Right lobe of liver (tissue), 6 donors: Measurements from ENCODE around the gene TMEM256. TPM values are rescaled to one million over a fixed set of nuclear protein-coding genes. Genes with fewer than 3 reads are reported as not detected.

Experiments
- ATAC-seq, 4 donors: fragments of 200-7000 bp; cut with Tn5 transposase; one replicate each; pipeline ENCODE4 v1.9.1; 2020; ENCODE audit warnings: mild to moderate bottlenecking in 4 of 4, moderate library complexity in 4 of 4
- DNase-seq, 3 donors: peaks; one replicate each; pipeline ENCODE4 v3.0.0-alpha.2; 2020
- H3K27ac ChIP-seq, 3 donors: fragments of 200-600 bp; one replicate each; pipeline ENCODE4 v1.8.0; 2022
- H3K27me3 ChIP-seq, 2 donors: fragments of 200-600 bp; one replicate each; pipeline ENCODE4 v1.8.0; 2022
- H3K36me3 ChIP-seq, 4 donors: fragments of 200-600 bp; sonication (generic) in 1 of 4; one replicate each; pipeline versions ENCODE4 v1.5.1 to v1.8.0; 2017 to 2022; ENCODE audit warnings: control low read depth in 1 of 4
- H3K4me1 ChIP-seq, 4 donors: fragments of 200-600 bp; sonication (generic) in 1 of 4; one replicate each; pipeline versions ENCODE4 v1.5.1 to v1.8.0; 2017 to 2022; ENCODE audit warnings: control low read depth in 1 of 4
- H3K4me3 ChIP-seq, 3 donors: fragments of 200-600 bp; one replicate each; pipeline ENCODE4 v1.8.0; 2022
- H3K9me3 ChIP-seq, 4 donors: fragments of 200-600 bp; sonication (generic) in 1 of 4; one replicate each; pipeline versions ENCODE4 v1.5.1 to v1.8.0; 2017 to 2022; ENCODE audit warnings: control low read depth in 1 of 4
- POLR2A ChIP-seq: fragments of 450-650 bp; IDR thresholded peaks from one replicate; pipeline ENCODE4 v1.6.1; 2017; ENCODE audit warnings: antibody characterized with exemption, mild to moderate bottlenecking
- WGBS: methylation state at CpG from one replicate; pipeline ENCODE4 v1.1.6; 2018; ENCODE audit warnings: low coverage, low lambda C conversion rate; ENCODE audit not compliant: insufficient coverage; ENCODE audit errors: missing lambda C conversion rate; 5-methylcytosine and 5-hydroxymethylcytosine counted together
- intact Hi-C, 2 donors: fragments of 100-400 bp; cut with DNase I; formaldehyde crosslinking; loops; one replicate each; pipeline versions ENCODE4 v1.11.2 to v1.14.1; 2022
- total RNA-seq, 6 experiments: library from RNA; depleted of rRNA in 2 of 6; stranded (reverse); fragments of >200 nt in 2 of 6; fragmentation: NEBNext Ultra II Directional in 3 of 6; extraction: Animal tissue kit (Norgen Biotek cat#: 25700) in 3 of 6; gene quantifications; one replicate each; pipeline versions ENCODE4 v1.1.0 to v1.2.4, GENCODE V29; 2016 to 2023
- TF ChIP-seq, protein P1 (sequence below), 4 donors: fragments of 200-600 bp in 3 of 4; fragments of 450-650 bp in 1 of 4; IDR thresholded peaks; one replicate each; pipeline versions ENCODE4 v1.5.1 to v1.8.0; 2016 to 2022; ENCODE audit warnings: antibody characterized with exemption in 4 of 4, mild to moderate bottlenecking in 2 of 4
- donor health status: DM: no; HTN: yes; CAD: no.
- donor health status: DM: no; HTN: no; CAD: no.
- donor health status: DM: no; HTN: no; CAD: no.
- donor health status: DM: no; HTN: yes; CAD: no.
- donor health status: DM: no; HTN: yes; CAD: no.

TMEM256 gene
- total RNA-seq, 6 experiments from 2014 or later: 56.4 to 95.4 (median 68.9) TPM

DNA sequence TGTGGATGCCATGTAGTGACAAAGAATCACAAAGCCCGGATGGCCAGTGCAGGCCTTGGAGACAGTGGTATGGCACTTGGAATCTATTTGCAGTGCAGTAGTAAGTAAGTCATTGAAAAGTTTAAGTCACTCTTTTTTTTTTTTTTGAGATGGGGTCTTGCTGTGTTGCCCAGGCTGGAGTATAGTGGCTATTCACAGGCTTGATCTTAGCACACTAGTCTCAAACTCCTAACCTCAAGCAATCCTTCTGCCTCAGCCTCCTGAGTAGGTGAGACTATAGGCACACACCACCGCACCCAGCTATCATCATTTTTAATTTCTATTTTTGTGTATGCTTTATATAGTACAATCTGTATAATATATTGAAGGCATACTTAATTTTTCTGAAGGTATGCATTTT, 5.3 kb downstream of the TMEM256 start:
- intact Hi-C loops: no loop called here
- Histone ChIP-seq H3K27ac (no peak overlapping the region), H3K4me3 (no peak overlapping the region), H3K9me3 (no peaks in the 10 kb centered on the region), H3K27me3 (no peaks in the 10 kb centered on the region), H3K4me1 (peaks cover 0 to 16% (median 3%) of the 10 kb centered on the region in 4 donors), H3K36me3 (no peaks in the 10 kb centered on the region)
- no peak for TF ChIP-seq POLR2A
- TF ChIP-seq, protein P1, sequence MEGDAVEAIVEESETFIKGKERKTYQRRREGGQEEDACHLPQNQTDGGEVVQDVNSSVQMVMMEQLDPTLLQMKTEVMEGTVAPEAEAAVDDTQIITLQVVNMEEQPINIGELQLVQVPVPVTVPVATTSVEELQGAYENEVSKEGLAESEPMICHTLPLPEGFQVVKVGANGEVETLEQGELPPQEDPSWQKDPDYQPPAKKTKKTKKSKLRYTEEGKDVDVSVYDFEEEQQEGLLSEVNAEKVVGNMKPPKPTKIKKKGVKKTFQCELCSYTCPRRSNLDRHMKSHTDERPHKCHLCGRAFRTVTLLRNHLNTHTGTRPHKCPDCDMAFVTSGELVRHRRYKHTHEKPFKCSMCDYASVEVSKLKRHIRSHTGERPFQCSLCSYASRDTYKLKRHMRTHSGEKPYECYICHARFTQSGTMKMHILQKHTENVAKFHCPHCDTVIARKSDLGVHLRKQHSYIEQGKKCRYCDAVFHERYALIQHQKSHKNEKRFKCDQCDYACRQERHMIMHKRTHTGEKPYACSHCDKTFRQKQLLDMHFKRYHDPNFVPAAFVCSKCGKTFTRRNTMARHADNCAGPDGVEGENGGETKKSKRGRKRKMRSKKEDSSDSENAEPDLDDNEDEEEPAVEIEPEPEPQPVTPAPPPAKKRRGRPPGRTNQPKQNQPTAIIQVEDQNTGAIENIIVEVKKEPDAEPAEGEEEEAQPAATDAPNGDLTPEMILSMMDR (IDR thresholded peaks at IDR 0.05): no peak
- ATAC-seq (no peak), DNase-seq (no peak)
- 74% methylated on average over 2 of the region's 2 CpGs for WGBS

DNA sequence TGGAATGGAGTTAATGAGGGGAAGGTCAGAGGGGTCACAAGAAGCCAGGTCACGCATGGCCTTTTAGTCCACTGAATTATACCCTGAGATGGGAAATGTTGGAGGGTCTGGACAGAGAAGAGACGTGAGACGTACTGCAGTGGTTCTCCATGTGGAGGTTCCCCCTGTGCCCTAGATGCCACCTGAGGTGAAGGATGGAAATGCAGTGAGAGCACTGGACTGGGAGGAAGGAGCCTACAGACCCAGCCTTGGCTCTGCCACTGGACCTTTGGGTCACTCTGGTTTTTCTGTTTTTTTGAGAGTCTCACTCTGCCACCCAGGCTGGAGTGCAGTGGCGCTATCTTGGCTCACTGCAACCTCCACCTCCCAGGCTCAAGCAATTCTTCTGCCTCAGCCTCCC, 7.8 kb downstream of the TMEM256 start:
- Histone ChIP-seq H3K4me3 (no peak overlapping the region), H3K9me3 (no peaks in the 10 kb centered on the region), H3K27ac (no peak overlapping the region), H3K4me1 (peaks cover 0 to 6% (median 0%) of the 10 kb centered on the region in 4 donors), H3K36me3 (no peaks in the 10 kb centered on the region), H3K27me3 (no peaks in the 10 kb centered on the region)
- ATAC-seq (no peak), DNase-seq (peak in 1 of 3 donors; percentile 14)
- intact Hi-C loops: no loop called here
- TF ChIP-seq, protein P1 (IDR thresholded peaks at IDR 0.05): no peak
- no peak for TF ChIP-seq POLR2A
- WGBS: 100% methylated on average over 1 of the region's 4 CpGs

DNA sequence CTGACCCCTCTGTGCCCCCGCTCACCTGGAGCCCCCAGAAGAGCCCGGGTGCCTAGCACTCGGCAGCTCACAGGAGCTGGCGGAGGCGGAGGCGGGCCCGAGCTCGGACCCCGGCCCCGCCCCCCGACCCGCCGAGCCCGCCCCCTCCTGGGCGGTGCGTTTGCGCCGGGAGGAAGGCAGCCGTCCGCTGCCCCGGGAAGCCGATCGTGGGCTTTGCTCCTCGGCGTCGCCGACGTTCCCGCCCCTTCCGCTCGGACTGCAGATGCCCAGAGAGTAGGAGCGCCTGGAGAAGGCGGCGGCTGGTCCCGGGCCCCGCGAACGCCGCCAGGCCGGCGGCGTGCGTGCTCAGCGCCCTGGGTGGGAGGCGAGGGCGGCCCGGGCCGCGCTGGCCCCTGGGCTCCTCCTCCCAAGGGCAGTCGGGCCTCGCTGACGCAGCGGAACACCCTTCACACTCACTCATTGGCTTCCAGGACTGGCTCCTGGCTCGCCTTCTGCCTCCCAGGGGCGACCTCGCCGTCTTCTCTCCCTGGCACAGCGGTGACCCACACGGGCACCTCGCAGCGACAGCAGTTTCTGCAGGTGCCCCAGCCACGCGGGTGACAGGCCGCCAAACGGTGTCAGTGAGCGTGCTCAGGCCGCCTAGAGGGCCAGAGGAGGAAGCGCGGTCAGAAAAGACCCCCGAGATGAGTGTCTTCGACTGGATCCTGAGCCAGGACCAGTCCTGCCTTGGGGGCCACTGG, 9.3 kb downstream of the TMEM256 start, which contains the start of gene PLSCR3:
TSS of gene PLSCR3 (minus strand) at position 74 of the 740 bp plus-strand sequence. CDS start 415 bp downstream, outside the sequence.
- TF ChIP-seq, protein P1 (IDR thresholded peaks at IDR 0.05): peak; percentile 17 to 36 (median 30)
- peak; percentile 90 for TF ChIP-seq POLR2A
- DNase-seq (peak; percentile 92 to 95 (median 94)), ATAC-seq (peak; percentile 86 to 96 (median 93))
- Histone ChIP-seq H3K27ac (peak within 1 kb of the TSS; percentile 84 to 95 (median 92)), H3K4me1 (peaks cover 0 to 6% (median 0%) of the 10 kb centered on the region in 4 donors), H3K4me3 (peak within 1 kb of the TSS; percentile 60 to 84 (median 63)), H3K9me3 (no peaks in the 10 kb centered on the region), H3K36me3 (peaks cover 0 to 2% (median 0%) of the 10 kb centered on the region in 4 donors), H3K27me3 (no peaks in the 10 kb centered on the region)
- 1% methylated on average over 17 of the region's 71 CpGs for WGBS
- intact Hi-C loops: no loop called here

DNA sequence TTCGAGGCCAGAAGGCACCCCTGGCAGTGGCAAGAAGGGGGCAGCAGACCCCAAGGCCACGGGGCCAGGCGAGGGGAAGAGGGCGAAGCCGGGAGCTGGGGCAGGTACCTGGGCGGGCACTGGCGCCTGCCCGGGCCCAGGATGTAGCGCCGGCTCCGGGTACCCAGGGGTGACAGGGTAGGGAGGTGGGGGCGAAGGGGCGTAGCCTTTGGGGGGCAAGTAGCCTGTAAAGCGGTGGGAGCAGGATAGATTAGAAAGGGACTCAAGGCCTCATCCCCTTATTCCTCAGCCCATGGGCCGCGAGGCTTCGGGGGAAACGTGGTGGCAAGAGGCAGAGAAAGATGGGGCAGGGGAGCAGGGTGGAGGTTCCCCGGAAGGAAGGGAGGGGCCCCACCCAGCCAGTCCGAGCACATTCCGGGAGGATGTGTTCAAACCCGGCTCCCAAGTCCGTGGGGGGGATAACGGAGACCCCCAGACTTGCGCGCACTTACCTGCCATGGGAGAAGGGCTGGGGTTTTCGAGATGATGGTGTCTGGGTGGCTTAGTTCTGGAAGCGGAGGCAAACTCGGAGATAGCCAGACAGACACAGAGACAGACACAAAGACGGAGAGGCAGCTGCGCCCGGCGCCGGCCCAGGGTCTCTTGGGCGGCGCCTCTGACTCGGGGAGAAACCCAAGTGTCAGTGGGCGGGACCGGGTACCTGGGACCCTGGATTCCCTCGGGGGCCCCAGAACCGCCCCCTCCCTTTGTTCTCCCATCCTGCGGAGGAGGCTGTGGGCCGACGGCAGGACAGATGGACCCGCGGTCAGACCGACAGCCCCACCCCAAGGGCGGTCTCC, 10.1 kb downstream of the TMEM256 start:
- intact Hi-C loops: no loop called here
- DNase-seq (peak in 1 of 3 donors; percentile 59), ATAC-seq (peak; percentile 6 to 19 (median 13))
- Histone ChIP-seq H3K4me1 (peaks cover 0 to 6% (median 0%) of the 10 kb centered on the region in 4 donors), H3K27me3 (no peaks in the 10 kb centered on the region), H3K36me3 (peaks cover 0 to 7% (median 0%) of the 10 kb centered on the region in 4 donors), H3K27ac (peak overlapping the region; percentile 84 to 95 (median 92)), H3K4me3 (peak overlapping the region; percentile 60 to 84 (median 63)), H3K9me3 (no peaks in the 10 kb centered on the region)
- WGBS: 23% methylated on average over 18 of the region's 48 CpGs
- no peak for TF ChIP-seq POLR2A
- TF ChIP-seq, protein P1 (IDR thresholded peaks at IDR 0.05): no peak
